ENCODE data around the gene WDFY4.

GRCh38 chr10:48648172-48648942 is 36.3 kb upstream of the WDFY4 start:
- TF ChIP-seq REST (IDR thresholded peaks at IDR 0.05; ENCODE audit: insufficient read depth in 1 of 2, low read depth in 2 of 2, low read length in 1 of 2) (no peak), CTCF (IDR thresholded peaks at IDR 0.05) (no peak)
